GM12878 (cell line): ENCODE measurements around the gene FBLN5. TPM values are rescaled to one million over a fixed set of nuclear protein-coding genes. Genes with fewer than 3 reads are reported as not detected.

Experiments
- ATAC-seq: fragments of 200-7000 bp; cut with Tn5 transposase; 3 replicates; pipeline ENCODE4 v1.9.1; 2020; ENCODE audit warnings: mild to moderate bottlenecking, moderate library complexity
- Bru-seq: library from RNA; stranded (reverse); fragments of 400-500 nt; gene quantifications from one replicate; lab custom pipeline; 2021; lab: Mats Ljungman, UMichigan
- BruChase-seq, 2 experiments: library from RNA; stranded (reverse); fragments of 400-500 nt; gene quantifications; one replicate each; lab custom pipeline; 2021; lab: Mats Ljungman, UMichigan
- BruUV-seq: library from RNA; stranded (reverse); fragments of 400-500 nt; replicated peaks from 2 replicates; lab custom pipeline; 2021; lab: Mats Ljungman, UMichigan
- CTCF ChIA-PET: fragments of 300-600 bp; sonication (Branson Sonifier 250); formaldehyde crosslinking; extraction: SDS; loops from one replicate; lab custom pipeline; 2021; ENCODE audit warnings: inconsistent platforms; lab: Yijun Ruan, JAX
- POLR2A ChIA-PET: fragments of 350-600 bp; formaldehyde crosslinking; extraction: SDS; loops from one replicate; lab custom pipeline; 2021; ENCODE audit warnings: inconsistent platforms; lab: Charles Lee
- RAD21 ChIA-PET: fragments of 300-600 bp; sonication (Branson Sonifier 250); formaldehyde crosslinking; loops from one replicate; lab custom pipeline; 2023; ENCODE audit warnings: antibody characterized with exemption; ENCODE audit not compliant: unreplicated experiment; lab: Charles Lee
- SMC1A ChIA-PET: fragments of 300-600 bp; sonication (Branson Sonifier 250); formaldehyde crosslinking; loops from one replicate; lab custom pipeline; 2023; ENCODE audit not compliant: unreplicated experiment, uncharacterized antibody; lab: Charles Lee
- DNase-seq: peaks from one replicate; pipeline ENCODE4 v3.0.0-alpha.2; 2011; ENCODE audit warnings: low read depth, low spot score
- FAIRE-seq: peaks from 3 replicates; lab custom pipeline; 2011; peaks lifted over from hg19 to GRCh38; lab: Jason Lieb, UNC
- H2AFZ ChIP-seq: 2 replicates; pipeline ENCODE4 v1.6.0; 2011; ENCODE audit warnings: low read depth, low read length, control low read depth; ENCODE audit not compliant: control insufficient read depth
- H3K27ac ChIP-seq: 2 replicates; pipeline ENCODE4 v1.5.1; 2011; ENCODE audit warnings: control low read depth; ENCODE audit not compliant: control insufficient read depth, insufficient read depth
- H3K27me3 ChIP-seq, 2 experiments: replicated peaks in 1 of 2; 2 replicates each; pipeline versions ENCODE4 v1.6.0 to v1.6.1; 2011; ENCODE audit warnings: low read length in 1 of 2; ENCODE audit not compliant: control insufficient read depth in 2 of 2, insufficient read depth in 2 of 2
- H3K36me3 ChIP-seq, 2 experiments: 2 replicates each; pipeline ENCODE4 v1.5.1; 2011; ENCODE audit warnings: low read length in 1 of 2; ENCODE audit not compliant: control insufficient read depth in 2 of 2, insufficient read depth in 2 of 2
- H3K4me1 ChIP-seq: 2 replicates; pipeline ENCODE4 v1.6.1; 2011; ENCODE audit warnings: mild to moderate bottlenecking, low read length, moderate library complexity, mixed read lengths; ENCODE audit not compliant: control insufficient read depth, insufficient read depth
- H3K4me2 ChIP-seq: 2 replicates; pipeline ENCODE4 v1.6.0; 2011; ENCODE audit warnings: control low read depth; ENCODE audit not compliant: control insufficient read depth, insufficient read depth
- H3K4me3 ChIP-seq: fragments of 200-600 bp; sonication (generic); 2 replicates; pipeline ENCODE4 v1.5.1; 2016
- H3K79me2 ChIP-seq: 2 replicates; pipeline ENCODE4 v1.6.0; 2011; ENCODE audit warnings: low read length; ENCODE audit not compliant: control insufficient read depth, insufficient read depth
- H3K9ac ChIP-seq: 2 replicates; pipeline ENCODE4 v1.8.0; 2011; ENCODE audit warnings: low read length, control low read depth, mixed read lengths; ENCODE audit not compliant: control insufficient read depth, insufficient read depth
- H3K9me3 ChIP-seq: replicated peaks from 3 replicates; pipeline ENCODE4 v1.5.1; 2011; ENCODE audit warnings: mild to moderate bottlenecking, low read length; ENCODE audit not compliant: control insufficient read depth, insufficient read depth
- H4K20me1 ChIP-seq: 2 replicates; pipeline ENCODE4 v1.6.0; 2011; ENCODE audit not compliant: control insufficient read depth, insufficient read depth
- HDAC6 ChIP-seq: fragments of 200-600 bp; sonication (generic); IDR thresholded peaks from one replicate; pipeline ENCODE4 v1.8.0; 2017; ENCODE audit warnings: antibody characterized with exemption; ENCODE audit not compliant: unreplicated experiment
- KAT2A ChIP-seq: conservative IDR thresholded peaks from 2 replicates; pipeline ENCODE4 v1.6.1; 2011; ENCODE audit warnings: low read depth, low read length; ENCODE audit not compliant: control insufficient read depth
- PML ChIP-seq: IDR thresholded peaks from 2 replicates; pipeline ENCODE4 v1.6.1; 2012; ENCODE audit warnings: low read length, inconsistent platforms
- SP1 ChIP-seq: IDR thresholded peaks from one replicate; pipeline ENCODE4 v1.6.1; 2011; ENCODE audit warnings: low read depth, low read length
- TAF1 ChIP-seq: IDR thresholded peaks from 2 replicates; pipeline ENCODE4 v1.6.1; 2011; ENCODE audit warnings: mild to moderate bottlenecking, low read depth, low read length, borderline replicate concordance
- TCF7 ChIP-seq: IDR thresholded peaks from 2 replicates; pipeline ENCODE4 v1.6.1; 2014; ENCODE audit warnings: antibody characterized with exemption, borderline replicate concordance
- USF2 ChIP-seq: IDR thresholded peaks from 2 replicates; pipeline ENCODE4 v1.6.1; 2011; ENCODE audit warnings: low read depth, low read length, improper control_type of control experiment, borderline replicate concordance
- ZNF24 ChIP-seq: fragments of 450-650 bp; IDR thresholded peaks from 2 replicates; pipeline ENCODE4 v1.6.1; 2017; ENCODE audit warnings: antibody characterized with exemption, mild to moderate bottlenecking
- WGBS: methylation state at CpG from one replicate; pipeline ENCODE4 v1.1.6; 2016; ENCODE audit warnings: low lambda C conversion rate; ENCODE audit not compliant: insufficient replicate concordance, insufficient coverage; ENCODE audit errors: missing lambda C conversion rate; 5-methylcytosine and 5-hydroxymethylcytosine counted together
- in situ Hi-C: fragments of 300-500 bp; cut with MboI; formaldehyde crosslinking; loops from 9 replicates; pipeline ENCODE4 v1.14.3; 2018; ENCODE audit warnings: mixed read lengths
- intact Hi-C: fragments of 100-400 bp; cut with micrococcal nuclease; formaldehyde crosslinking; loops from one replicate; pipeline ENCODE4 v1.14.2; 2022; ENCODE audit not compliant: unreplicated experiment
- long read RNA-seq, 2 experiments: library from polyadenylated mRNA; unstranded; transcript quantifications; one replicate each; pipeline ENCODE4 v2.0.0, GENCODE V29; 2019 to 2020
- polyA minus RNA-seq, 3 experiments: library from RNA; depleted of rRNA, polyadenylated mRNA; stranded (reverse); fragments of >200 nt; gene quantifications; 2 replicates each; pipeline ENCODE4 v1.2.3, GENCODE V29; 2011
- polyA plus RNA-seq, 11 experiments: library from polyadenylated mRNA; depleted of rRNA in 4 of 11; unstranded in 6 of 11; stranded (reverse) in 5 of 11; fragments of >200 nt; fragmentation: Nextera tagmentation in 4 of 11; fragmentation: Illumina TruSeq in 1 of 11; extraction: Ambion mirVana in 4 of 11; extraction: Trizol in 1 of 11; gene quantifications; 1 replicate in 1 of 11; 2 replicates in 10 of 11; pipeline versions ENCODE4 v1.2.1 to v1.2.3, GENCODE V29; 2011 to 2016; ENCODE audit warnings: inconsistent platforms in 2 of 11, missing spikeins in 2 of 11, low read depth in 1 of 11
- total RNA-seq, 4 experiments: library from RNA; depleted of rRNA in 3 of 4; stranded (reverse); fragments of >200 nt in 3 of 4; fragmentation: Illumina TruSeq in 1 of 4; extraction: Trizol in 1 of 4; gene quantifications; 2 replicates each; pipeline versions ENCODE4 v1.2.1 to v1.2.3, GENCODE V29; 2013 to 2021
- TF ChIP-seq, protein P1 (sequence below): IDR thresholded peaks from 2 replicates; pipeline ENCODE4 v1.6.1; 2012; ENCODE audit warnings: low read depth, low read length, improper control_type of control experiment
- TF ChIP-seq, protein P2 (sequence below): fragments of 450-650 bp; IDR thresholded peaks from 2 replicates; pipeline ENCODE4 v1.6.1; 2014; ENCODE audit warnings: mild to moderate bottlenecking
- TF ChIP-seq, protein P3 (sequence below): fragments of 450-650 bp; IDR thresholded peaks from 2 replicates; pipeline ENCODE4 v1.6.1; 2017; ENCODE audit warnings: mild to moderate bottlenecking, moderate library complexity

Gene FBLN5, protein sequence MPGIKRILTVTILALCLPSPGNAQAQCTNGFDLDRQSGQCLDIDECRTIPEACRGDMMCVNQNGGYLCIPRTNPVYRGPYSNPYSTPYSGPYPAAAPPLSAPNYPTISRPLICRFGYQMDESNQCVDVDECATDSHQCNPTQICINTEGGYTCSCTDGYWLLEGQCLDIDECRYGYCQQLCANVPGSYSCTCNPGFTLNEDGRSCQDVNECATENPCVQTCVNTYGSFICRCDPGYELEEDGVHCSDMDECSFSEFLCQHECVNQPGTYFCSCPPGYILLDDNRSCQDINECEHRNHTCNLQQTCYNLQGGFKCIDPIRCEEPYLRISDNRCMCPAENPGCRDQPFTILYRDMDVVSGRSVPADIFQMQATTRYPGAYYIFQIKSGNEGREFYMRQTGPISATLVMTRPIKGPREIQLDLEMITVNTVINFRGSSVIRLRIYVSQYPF
- total RNA-seq (2013; cell fraction: nucleolus; rRNA removed): not detected in 2 replicates
- total RNA-seq (2014; rRNA removed) (0.05 and 0.45 TPM in 2 replicates), total RNA-seq (2014; rRNA removed; fragmentation: Illumina TruSeq; extraction: Trizol) (0.13 and 0.14 TPM in 2 replicates), total RNA-seq (2021) (0.28 and 0.64 TPM in 2 replicates), polyA plus RNA-seq (2011; rRNA removed) (0.43 and 0.64 TPM in 2 replicates), polyA plus RNA-seq (2014; fragmentation: Illumina TruSeq; extraction: Trizol) (0.16 and 0.22 TPM in 2 replicates), polyA plus RNA-seq (2014; fragmentation: Nextera tagmentation; extraction: Ambion mirVana) (under 1 TPM; 0.03 to 0.13 TPM), polyA plus RNA-seq (2014; rRNA removed) (0.11 and 0.26 TPM in 2 replicates), polyA plus RNA-seq (2016; fragmentation: Nextera tagmentation; extraction: Ambion mirVana) (under 1 TPM; 0.23 to 0.29 TPM), polyA minus RNA-seq (2011; rRNA and poly(A)+ RNA removed) (0.10 and 0.15 TPM in 2 replicates), Bru-seq, nascent RNA (percentile 13 among the genes with signal in this experiment), BruChase-seq, experiment 1, labeled RNA remaining after a 6-hour chase (percentile 20 among the genes with signal in this experiment), BruChase-seq, experiment 2, labeled RNA remaining after a 2-hour chase (percentile 27 among the genes with signal in this experiment)
- 0.17 TPM for polyA plus RNA-seq (2011; ENCODE audit: low read depth)
- 0.48 TPM in 2 replicates for polyA plus RNA-seq (2011; cell fraction: cytosol; rRNA removed)
- 0.28 and 0.45 TPM in 2 replicates for polyA plus RNA-seq (2011; cell fraction: nucleus; rRNA removed)
- 0.22 and 0.37 TPM in 2 replicates for polyA plus RNA-seq (2012)
- polyA minus RNA-seq (2011; cell fraction: cytosol; rRNA and poly(A)+ RNA removed): not detected in 2 replicates
- 0.36 and 0.57 TPM in 2 replicates for polyA minus RNA-seq (2011; cell fraction: nucleus; rRNA and poly(A)+ RNA removed)
- long read RNA-seq, experiment 1, partial matches to known transcripts: 1 of 1 reads
- long read RNA-seq, experiment 1, other reads (novel, unspliced or antisense): 0 of 1 reads
- long read RNA-seq, experiment 2: 0 reads

DNA sequence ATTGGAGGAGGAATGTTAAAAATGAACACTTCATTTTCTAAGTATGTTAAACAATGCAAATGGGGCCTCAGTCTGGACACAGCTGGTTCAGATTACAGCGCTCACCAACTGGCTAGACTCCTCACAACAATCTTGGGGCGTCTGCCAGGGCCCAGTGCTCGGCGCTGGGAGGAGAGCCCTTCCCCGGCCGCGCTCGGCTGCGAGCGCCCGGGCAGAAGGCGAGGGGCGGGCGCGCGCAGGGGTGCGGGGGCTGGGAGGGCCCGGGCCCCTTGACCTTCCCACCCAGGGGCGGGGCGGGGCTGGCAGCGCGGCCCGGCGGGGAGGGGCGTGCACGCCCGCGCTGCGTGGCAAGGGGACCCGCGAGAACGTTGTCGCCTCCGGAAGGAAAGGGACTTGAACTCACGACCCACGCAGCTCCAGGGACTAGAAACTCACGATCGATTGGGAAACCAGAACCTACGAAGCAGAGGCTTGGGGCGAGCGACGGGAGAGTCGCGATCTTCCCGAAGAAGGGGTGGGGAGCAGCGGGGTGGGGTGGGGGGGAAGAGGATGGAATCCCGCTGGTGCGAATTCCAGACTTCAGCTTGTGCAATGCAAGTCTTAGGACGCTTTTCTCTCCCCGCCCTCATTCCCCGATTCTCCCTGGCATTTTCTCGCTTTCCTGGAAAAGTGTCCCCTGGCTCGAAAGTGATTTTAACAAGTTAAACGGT lies at the start of gene FBLN5:
Gene FBLN5, minus strand, starts transcription at position 220 of the 710 bp plus-strand sequence. CDS start 465 bp downstream, outside the sequence.
- intact Hi-C loops: no loop called here
- no peak within 1 kb of the TSS for H3K27ac ChIP-seq
- H3K36me3 ChIP-seq: no peaks in the 10 kb centered on the region
- no peak within 1 kb of the TSS for H2AFZ ChIP-seq
- BruUV-seq: no TSS peak
- ChIA-PET CTCF (no interaction called here), POLR2A (no interaction called here), SMC1A (no interaction called here), RAD21 (no interaction called here)
- no peaks in the 10 kb centered on the region for H3K9me3 ChIP-seq
- DNase-seq (no peak), FAIRE-seq (no peak), ATAC-seq (no peak)
- H3K4me3 ChIP-seq: no peak within 1 kb of the TSS
- no peaks in the 10 kb centered on the region for H3K79me2 ChIP-seq
- H3K27me3 ChIP-seq: peaks cover 0 to 9% of the 10 kb centered on the region in 2 experiments; a peak in 2 of 4 replicates
- H3K4me2 ChIP-seq: no peak within 1 kb of the TSS
- no peak within 1 kb of the TSS for H3K9ac ChIP-seq
- H3K4me1 ChIP-seq: no peaks in the 10 kb centered on the region
- H4K20me1 ChIP-seq: no peaks in the 10 kb centered on the region
- in situ Hi-C loops: no loop called here
- WGBS: 16% methylated on average over 29 of the region's 54 CpGs
- TF ChIP-seq, protein P1, sequence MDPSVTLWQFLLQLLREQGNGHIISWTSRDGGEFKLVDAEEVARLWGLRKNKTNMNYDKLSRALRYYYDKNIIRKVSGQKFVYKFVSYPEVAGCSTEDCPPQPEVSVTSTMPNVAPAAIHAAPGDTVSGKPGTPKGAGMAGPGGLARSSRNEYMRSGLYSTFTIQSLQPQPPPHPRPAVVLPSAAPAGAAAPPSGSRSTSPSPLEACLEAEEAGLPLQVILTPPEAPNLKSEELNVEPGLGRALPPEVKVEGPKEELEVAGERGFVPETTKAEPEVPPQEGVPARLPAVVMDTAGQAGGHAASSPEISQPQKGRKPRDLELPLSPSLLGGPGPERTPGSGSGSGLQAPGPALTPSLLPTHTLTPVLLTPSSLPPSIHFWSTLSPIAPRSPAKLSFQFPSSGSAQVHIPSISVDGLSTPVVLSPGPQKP: no peak
- TF ChIP-seq KAT2A: no peak
- TF ChIP-seq, protein P2, sequence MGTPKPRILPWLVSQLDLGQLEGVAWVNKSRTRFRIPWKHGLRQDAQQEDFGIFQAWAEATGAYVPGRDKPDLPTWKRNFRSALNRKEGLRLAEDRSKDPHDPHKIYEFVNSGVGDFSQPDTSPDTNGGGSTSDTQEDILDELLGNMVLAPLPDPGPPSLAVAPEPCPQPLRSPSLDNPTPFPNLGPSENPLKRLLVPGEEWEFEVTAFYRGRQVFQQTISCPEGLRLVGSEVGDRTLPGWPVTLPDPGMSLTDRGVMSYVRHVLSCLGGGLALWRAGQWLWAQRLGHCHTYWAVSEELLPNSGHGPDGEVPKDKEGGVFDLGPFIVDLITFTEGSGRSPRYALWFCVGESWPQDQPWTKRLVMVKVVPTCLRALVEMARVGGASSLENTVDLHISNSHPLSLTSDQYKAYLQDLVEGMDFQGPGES: no peak
- no peak for TF ChIP-seq HDAC6
- no peak for TF ChIP-seq TCF7
- no peak for TF ChIP-seq PML
- TF ChIP-seq, protein P3, sequence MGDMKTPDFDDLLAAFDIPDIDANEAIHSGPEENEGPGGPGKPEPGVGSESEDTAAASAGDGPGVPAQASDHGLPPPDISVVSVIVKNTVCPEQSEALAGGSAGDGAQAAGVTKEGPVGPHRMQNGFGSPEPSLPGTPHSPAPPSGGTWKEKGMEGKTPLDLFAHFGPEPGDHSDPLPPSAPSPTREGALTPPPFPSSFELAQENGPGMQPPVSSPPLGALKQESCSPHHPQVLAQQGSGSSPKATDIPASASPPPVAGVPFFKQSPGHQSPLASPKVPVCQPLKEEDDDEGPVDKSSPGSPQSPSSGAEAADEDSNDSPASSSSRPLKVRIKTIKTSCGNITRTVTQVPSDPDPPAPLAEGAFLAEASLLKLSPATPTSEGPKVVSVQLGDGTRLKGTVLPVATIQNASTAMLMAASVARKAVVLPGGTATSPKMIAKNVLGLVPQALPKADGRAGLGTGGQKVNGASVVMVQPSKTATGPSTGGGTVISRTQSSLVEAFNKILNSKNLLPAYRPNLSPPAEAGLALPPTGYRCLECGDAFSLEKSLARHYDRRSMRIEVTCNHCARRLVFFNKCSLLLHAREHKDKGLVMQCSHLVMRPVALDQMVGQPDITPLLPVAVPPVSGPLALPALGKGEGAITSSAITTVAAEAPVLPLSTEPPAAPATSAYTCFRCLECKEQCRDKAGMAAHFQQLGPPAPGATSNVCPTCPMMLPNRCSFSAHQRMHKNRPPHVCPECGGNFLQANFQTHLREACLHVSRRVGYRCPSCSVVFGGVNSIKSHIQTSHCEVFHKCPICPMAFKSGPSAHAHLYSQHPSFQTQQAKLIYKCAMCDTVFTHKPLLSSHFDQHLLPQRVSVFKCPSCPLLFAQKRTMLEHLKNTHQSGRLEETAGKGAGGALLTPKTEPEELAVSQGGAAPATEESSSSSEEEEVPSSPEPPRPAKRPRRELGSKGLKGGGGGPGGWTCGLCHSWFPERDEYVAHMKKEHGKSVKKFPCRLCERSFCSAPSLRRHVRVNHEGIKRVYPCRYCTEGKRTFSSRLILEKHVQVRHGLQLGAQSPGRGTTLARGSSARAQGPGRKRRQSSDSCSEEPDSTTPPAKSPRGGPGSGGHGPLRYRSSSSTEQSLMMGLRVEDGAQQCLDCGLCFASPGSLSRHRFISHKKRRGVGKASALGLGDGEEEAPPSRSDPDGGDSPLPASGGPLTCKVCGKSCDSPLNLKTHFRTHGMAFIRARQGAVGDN: no peak
- TF ChIP-seq TAF1: no peak
- no peak for TF ChIP-seq SP1
- TF ChIP-seq USF2: no peak
- TF ChIP-seq ZNF24: no peak
